HPDE6-E6E7 (cell line): ENCODE data around the gene GRIN2B.

ENCODE experiments used
- DNase-seq: peaks from one replicate; pipeline ENCODE4 v3.0.0; 2011; ENCODE audit warnings: missing footprints; ENCODE audit errors: extremely low spot score

GRIN2B gene

GRCh38 chr12:13957576-13957975, 23.8 kb downstream of the GRIN2B start:
- DNase-seq = no peak

- DNase-seq = no peak
Measured at GRCh38 chr12:13956060-13956590, 25.3 kb downstream of the GRIN2B start.

GRCh38 chr12:13952096-13952495, 29.3 kb downstream of the GRIN2B start:
- DNase-seq = no peak

- DNase-seq = no peak
Measured at GRCh38 chr12:13950502-13950901, 30.9 kb downstream of the GRIN2B start.

GRCh38 chr12:13948621-13949020, 32.8 kb downstream of the GRIN2B start:
- no peak for DNase-seq

GRCh38 chr12:13947276-13947946, 34.0 kb downstream of the GRIN2B start:
- no peak for DNase-seq

- DNase-seq = no peak
Measured at GRCh38 chr12:13945641-13946040, 35.8 kb downstream of the GRIN2B start.

GRCh38 chr12:13945236-13945635, 36.2 kb downstream of the GRIN2B start:
- DNase-seq = no peak

GRCh38 chr12:13942826-13943225, 38.6 kb downstream of the GRIN2B start:
- no peak for DNase-seq

GRCh38 chr12:13941258-13942249, 39.8 kb downstream of the GRIN2B start:
- DNase-seq = peak; percentile 52

- DNase-seq = no peak
Measured at GRCh38 chr12:13940335-13940865, 41.0 kb downstream of the GRIN2B start.

- DNase-seq = no peak
Measured at GRCh38 chr12:13937735-13938134, 43.7 kb downstream of the GRIN2B start.

- no peak for DNase-seq
Measured at GRCh38 chr12:13935169-13935568, 46.2 kb downstream of the GRIN2B start.
